ENCODE data around the gene PDE6C.

PDE6C gene

GRCh38 chr10:93707623-93708022 lies 95.3 kb downstream of the PDE6C start:
- DNase-seq: no peak

DNA sequence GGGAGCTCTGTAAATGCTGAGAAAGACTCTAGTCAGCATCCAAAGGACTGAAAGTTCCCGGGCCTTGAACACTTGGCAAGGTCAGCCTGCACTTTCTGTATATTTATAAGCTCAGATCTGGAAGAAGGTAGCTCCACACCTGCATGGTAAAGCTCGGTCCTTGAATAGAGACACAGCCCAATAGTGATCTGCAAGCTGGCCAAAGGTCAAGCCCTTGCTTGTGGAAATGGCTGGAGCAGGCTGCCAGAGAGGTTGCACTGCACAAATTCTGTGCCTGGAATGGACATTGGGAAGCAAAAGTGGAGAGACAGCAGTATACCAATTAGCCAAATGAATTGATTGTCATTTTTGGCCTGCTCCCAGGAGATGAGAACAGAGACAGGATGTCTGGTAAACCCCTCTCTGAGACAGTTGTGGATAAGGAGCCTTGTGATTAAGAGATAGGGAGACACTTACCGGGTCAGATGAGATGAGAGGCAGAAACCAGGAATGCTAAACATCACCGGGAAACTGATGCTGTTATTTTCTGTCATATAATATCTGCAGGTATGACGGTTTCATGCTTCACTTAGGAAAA lies 98.1 kb downstream of the PDE6C start:
- no peak for DNase-seq

DNA sequence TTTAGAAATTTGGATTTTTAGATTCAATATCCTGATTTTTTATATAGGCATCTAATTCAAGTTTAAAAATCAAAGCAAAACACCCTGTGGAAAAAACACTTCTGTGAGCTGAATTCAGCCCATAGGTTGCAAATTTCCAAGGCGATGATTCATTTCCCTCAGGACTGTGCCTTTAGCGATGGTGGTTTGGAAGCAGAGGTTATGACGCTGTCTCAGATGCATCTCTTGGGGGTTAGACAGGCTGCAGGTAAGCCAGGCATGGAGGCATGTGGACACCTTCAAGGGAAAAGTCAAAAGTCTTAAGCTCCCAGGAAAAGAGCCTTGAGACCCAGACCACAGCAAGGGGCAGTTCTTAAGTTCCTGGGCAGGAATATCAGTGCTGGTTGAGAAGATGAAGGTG lies 99.6 kb downstream of the PDE6C start:
- no peak for DNase-seq

GRCh38 chr10:93712593-93712992 lies 100.3 kb downstream of the PDE6C start:
- DNase-seq: no peak

GRCh38 chr10:93715345-93715744 lies 103.0 kb downstream of the PDE6C start:
- DNase-seq: no peak

Data from AML-193 (cell line).